ENCODE measurements around the gene LRRC74A. TPM values are rescaled to one million over a fixed set of nuclear protein-coding genes. Genes with fewer than 3 reads are reported as not detected.

LRRC74A gene
- total and polyA plus RNA-seq, 2 experiments from 2014 or later, result not detected

DNA sequence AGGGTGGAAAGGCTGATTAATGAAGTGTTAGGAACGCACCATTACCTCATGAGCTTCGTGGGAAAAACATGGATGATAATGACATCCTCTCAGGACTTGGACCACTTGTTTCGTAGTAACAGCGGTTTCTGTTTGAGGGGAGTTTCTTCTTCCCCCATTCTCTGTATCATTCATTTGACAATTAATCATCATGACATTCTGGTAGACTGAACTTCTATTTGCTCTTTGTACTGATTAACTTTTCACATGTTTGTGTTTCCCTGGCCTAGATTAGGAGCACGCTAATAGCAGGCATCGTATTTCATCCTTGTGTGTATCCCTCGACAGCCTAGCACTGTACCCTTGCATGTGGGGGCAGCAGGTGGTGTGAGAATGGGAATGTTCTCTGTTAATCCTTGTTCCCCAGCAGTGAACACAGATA, 8.0 kb downstream of the LRRC74A start:
- Mint-ChIP-seq H3K36me3 (ENCODE audit: low read depth) (no peaks in the 10 kb centered on the region), H3K27me3 (ENCODE audit: insufficient read depth, low read depth, poor library complexity) (no peaks in the 10 kb centered on the region), H3K27ac (no peak overlapping the region), H3K4me1 (peaks cover 11% of the 10 kb centered on the region), H3K9me3 (no peaks in the 10 kb centered on the region), H3K4me3 (no peak overlapping the region)
- no peaks in the 10 kb centered on the region for H4K20me1 ChIP-seq (replicated peaks; ENCODE audit: insufficient read depth)
- DNase-seq (ENCODE audit: low spot score) (no peak), ATAC-seq (no peak)
- no peaks in the 10 kb centered on the region for H3K36me3 ChIP-seq (ENCODE audit: insufficient read depth)
- peaks cover 8% of the 10 kb centered on the region for H3K4me1 ChIP-seq (ENCODE audit: insufficient read depth)
- H3F3A ChIP-seq (replicated peaks; ENCODE audit: low read depth), result no peaks in the 10 kb centered on the region
- H2AFZ ChIP-seq, result no peak overlapping the region
- H3K4me2 ChIP-seq, result no peak overlapping the region
- no peaks in the 10 kb centered on the region; the same call in 1 of the 2 replicates for H3K9me2 ChIP-seq (ENCODE audit: insufficient read depth)
- no peaks in the 10 kb centered on the region for H3K79me2 ChIP-seq (replicated peaks; ENCODE audit: insufficient read depth)
- no peak overlapping the region for H3K4me3 ChIP-seq
- no peaks in the 10 kb centered on the region for H3K27me3 ChIP-seq (ENCODE audit: insufficient read depth)
- no peak overlapping the region for H3K27ac ChIP-seq (ENCODE audit: low read depth)
- TF ChIP-seq CREB1 (CRISPR knock-in tag; IDR thresholded peaks at IDR 0.05; ENCODE audit: low read depth), result no peak
- TF ChIP-seq ZNF331 (CRISPR knock-in tag; IDR thresholded peaks at IDR 0.05; ENCODE audit: low read depth), result no peak
- no peak for TF ChIP-seq EZH2 (IDR thresholded peaks at IDR 0.05; ENCODE audit: low read depth, unreplicated experiment)
- no peak for TF ChIP-seq ZNF114 (CRISPR knock-in tag; IDR thresholded peaks at IDR 0.05)
- TF ChIP-seq NANOG (IDR thresholded peaks at IDR 0.05; ENCODE audit: borderline replicate concordance), result no peak
- TF ChIP-seq, protein P1, sequence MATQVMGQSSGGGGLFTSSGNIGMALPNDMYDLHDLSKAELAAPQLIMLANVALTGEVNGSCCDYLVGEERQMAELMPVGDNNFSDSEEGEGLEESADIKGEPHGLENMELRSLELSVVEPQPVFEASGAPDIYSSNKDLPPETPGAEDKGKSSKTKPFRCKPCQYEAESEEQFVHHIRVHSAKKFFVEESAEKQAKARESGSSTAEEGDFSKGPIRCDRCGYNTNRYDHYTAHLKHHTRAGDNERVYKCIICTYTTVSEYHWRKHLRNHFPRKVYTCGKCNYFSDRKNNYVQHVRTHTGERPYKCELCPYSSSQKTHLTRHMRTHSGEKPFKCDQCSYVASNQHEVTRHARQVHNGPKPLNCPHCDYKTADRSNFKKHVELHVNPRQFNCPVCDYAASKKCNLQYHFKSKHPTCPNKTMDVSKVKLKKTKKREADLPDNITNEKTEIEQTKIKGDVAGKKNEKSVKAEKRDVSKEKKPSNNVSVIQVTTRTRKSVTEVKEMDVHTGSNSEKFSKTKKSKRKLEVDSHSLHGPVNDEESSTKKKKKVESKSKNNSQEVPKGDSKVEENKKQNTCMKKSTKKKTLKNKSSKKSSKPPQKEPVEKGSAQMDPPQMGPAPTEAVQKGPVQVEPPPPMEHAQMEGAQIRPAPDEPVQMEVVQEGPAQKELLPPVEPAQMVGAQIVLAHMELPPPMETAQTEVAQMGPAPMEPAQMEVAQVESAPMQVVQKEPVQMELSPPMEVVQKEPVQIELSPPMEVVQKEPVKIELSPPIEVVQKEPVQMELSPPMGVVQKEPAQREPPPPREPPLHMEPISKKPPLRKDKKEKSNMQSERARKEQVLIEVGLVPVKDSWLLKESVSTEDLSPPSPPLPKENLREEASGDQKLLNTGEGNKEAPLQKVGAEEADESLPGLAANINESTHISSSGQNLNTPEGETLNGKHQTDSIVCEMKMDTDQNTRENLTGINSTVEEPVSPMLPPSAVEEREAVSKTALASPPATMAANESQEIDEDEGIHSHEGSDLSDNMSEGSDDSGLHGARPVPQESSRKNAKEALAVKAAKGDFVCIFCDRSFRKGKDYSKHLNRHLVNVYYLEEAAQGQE (IDR thresholded peaks at IDR 0.05; ENCODE audit: unreplicated experiment), result no peak
- TF ChIP-seq, protein P2, sequence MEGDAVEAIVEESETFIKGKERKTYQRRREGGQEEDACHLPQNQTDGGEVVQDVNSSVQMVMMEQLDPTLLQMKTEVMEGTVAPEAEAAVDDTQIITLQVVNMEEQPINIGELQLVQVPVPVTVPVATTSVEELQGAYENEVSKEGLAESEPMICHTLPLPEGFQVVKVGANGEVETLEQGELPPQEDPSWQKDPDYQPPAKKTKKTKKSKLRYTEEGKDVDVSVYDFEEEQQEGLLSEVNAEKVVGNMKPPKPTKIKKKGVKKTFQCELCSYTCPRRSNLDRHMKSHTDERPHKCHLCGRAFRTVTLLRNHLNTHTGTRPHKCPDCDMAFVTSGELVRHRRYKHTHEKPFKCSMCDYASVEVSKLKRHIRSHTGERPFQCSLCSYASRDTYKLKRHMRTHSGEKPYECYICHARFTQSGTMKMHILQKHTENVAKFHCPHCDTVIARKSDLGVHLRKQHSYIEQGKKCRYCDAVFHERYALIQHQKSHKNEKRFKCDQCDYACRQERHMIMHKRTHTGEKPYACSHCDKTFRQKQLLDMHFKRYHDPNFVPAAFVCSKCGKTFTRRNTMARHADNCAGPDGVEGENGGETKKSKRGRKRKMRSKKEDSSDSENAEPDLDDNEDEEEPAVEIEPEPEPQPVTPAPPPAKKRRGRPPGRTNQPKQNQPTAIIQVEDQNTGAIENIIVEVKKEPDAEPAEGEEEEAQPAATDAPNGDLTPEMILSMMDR (conservative IDR thresholded peaks at IDR 0.05; ENCODE audit: low read depth in 2 of 2), result no peak

DNA sequence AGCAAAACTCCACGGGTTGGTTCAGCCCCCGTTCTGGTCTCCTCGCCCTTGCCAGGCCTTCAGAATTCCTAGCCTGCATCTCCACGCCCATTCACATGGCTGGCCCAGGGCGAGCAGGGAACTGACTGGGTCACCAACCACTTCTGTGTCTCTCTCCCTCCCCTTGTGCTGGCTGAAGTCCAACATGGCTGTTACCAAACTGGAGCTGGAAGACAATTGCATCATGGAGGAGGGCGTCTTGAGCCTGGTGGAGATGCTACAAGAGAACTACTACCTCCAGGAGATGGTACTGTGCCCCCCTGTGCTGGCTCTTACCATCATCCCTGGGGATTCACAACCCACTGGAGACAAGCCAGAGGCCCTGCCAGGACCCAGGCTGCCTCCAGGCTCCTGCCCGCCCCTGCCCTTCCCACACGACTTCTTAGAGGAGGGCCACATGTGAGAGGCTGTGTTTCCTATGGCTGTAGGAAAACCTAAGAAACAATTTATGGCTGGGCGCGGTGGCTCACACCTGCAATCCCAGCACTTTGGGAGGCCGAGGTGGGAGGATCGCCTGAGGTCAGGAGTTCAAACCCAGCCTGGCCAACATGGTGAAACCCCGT, 9.9 kb downstream of the LRRC74A start:
- Mint-ChIP-seq H3K4me1 (no peaks in the 10 kb centered on the region), H3K27ac (no peak overlapping the region)

More for the DNA sequence above, 9.9 kb downstream of the LRRC74A start:
- H3K4me3 Mint-ChIP-seq, result no peak overlapping the region
- Histone ChIP-seq H2AFZ (no peak overlapping the region), H3K79me2 (replicated peaks; ENCODE audit: insufficient read depth) (no peaks in the 10 kb centered on the region), H4K20me1 (replicated peaks; ENCODE audit: insufficient read depth) (no peaks in the 10 kb centered on the region), H3K9me2 (ENCODE audit: insufficient read depth) (no peaks in the 10 kb centered on the region), H3K27me3 (ENCODE audit: insufficient read depth) (no peaks in the 10 kb centered on the region), H3K27ac (ENCODE audit: low read depth) (no peak overlapping the region), H3K4me2 (no peak overlapping the region), H3K4me3 (no peak overlapping the region), H3K4me1 (ENCODE audit: insufficient read depth) (no peaks in the 10 kb centered on the region), H3K36me3 (ENCODE audit: insufficient read depth) (no peaks in the 10 kb centered on the region), H3F3A (replicated peaks; ENCODE audit: low read depth) (no peaks in the 10 kb centered on the region)
- H3K27me3 Mint-ChIP-seq (ENCODE audit: insufficient read depth, low read depth, poor library complexity), result no peaks in the 10 kb centered on the region
- H3K9me3 Mint-ChIP-seq, result no peaks in the 10 kb centered on the region
- no peak for ATAC-seq
- DNase-seq (ENCODE audit: low spot score), result no peak
- TF ChIP-seq, protein P1 (IDR thresholded peaks at IDR 0.05; ENCODE audit: unreplicated experiment), result no peak
- TF ChIP-seq POLR2AphosphoS5 (IDR thresholded peaks at IDR 0.05; ENCODE audit: low read depth) (no peak), EZH2 (IDR thresholded peaks at IDR 0.05; ENCODE audit: low read depth, unreplicated experiment) (no peak), NANOG (IDR thresholded peaks at IDR 0.05; ENCODE audit: borderline replicate concordance) (no peak), STAT1 (IDR thresholded peaks at IDR 0.05; ENCODE audit: unreplicated experiment) (no peak), JUNB (IDR thresholded peaks at IDR 0.05; ENCODE audit: unreplicated experiment) (no peak)
- TF ChIP-seq, protein P2 (conservative IDR thresholded peaks at IDR 0.05; ENCODE audit: low read depth in 2 of 2), result no peak
- TF ChIP-seq, protein P3, sequence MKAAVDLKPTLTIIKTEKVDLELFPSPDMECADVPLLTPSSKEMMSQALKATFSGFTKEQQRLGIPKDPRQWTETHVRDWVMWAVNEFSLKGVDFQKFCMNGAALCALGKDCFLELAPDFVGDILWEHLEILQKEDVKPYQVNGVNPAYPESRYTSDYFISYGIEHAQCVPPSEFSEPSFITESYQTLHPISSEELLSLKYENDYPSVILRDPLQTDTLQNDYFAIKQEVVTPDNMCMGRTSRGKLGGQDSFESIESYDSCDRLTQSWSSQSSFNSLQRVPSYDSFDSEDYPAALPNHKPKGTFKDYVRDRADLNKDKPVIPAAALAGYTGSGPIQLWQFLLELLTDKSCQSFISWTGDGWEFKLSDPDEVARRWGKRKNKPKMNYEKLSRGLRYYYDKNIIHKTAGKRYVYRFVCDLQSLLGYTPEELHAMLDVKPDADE (IDR thresholded peaks at IDR 0.05), result no peak
- H3K36me3 Mint-ChIP-seq (ENCODE audit: low read depth), result no peaks in the 10 kb centered on the region
